Activated T-helper 17 cell treated with anti-CD3 and anti-CD28 coated beads, Interleukin-2, amount 50 U/mL, for 72 hours (primary cell): Measurements from ENCODE around the gene TCP11L2. TPM values are rescaled to one million over a fixed set of nuclear protein-coding genes. Genes with fewer than 3 reads are reported as not detected.
"Not testable (repeated sequence)": the region's sequence is repeated elsewhere in the genome, so short reads cannot be mapped to it uniquely, and the experiment has no call there.

Experiments used
- ATAC-seq: fragments of 150-1000 bp; cut with Tn5 transposase; replicated peaks from 2 replicates; pipeline ENCODE4 v1.10.0; 2021; ENCODE audit warnings: mild to moderate bottlenecking, moderate library complexity
- H3K27ac Mint-ChIP-seq: one replicate; pipeline ENCODE4 v1.8.0; 2022; ENCODE audit warnings: mixed read lengths
- H3K27me3 Mint-ChIP-seq: one replicate; pipeline ENCODE4 v1.8.0; 2022; ENCODE audit warnings: mixed read lengths
- H3K36me3 Mint-ChIP-seq: one replicate; pipeline ENCODE4 v1.8.0; 2022; ENCODE audit warnings: low read depth, mild to moderate bottlenecking, mixed read lengths
- H3K4me1 Mint-ChIP-seq: one replicate; pipeline ENCODE4 v1.8.0; 2022; ENCODE audit warnings: mixed read lengths
- H3K4me3 Mint-ChIP-seq: one replicate; pipeline ENCODE4 v1.8.0; 2022; ENCODE audit warnings: mild to moderate bottlenecking, mixed read lengths
- H3K9me3 Mint-ChIP-seq: one replicate; pipeline ENCODE4 v1.8.0; 2022; ENCODE audit warnings: mixed read lengths
- total RNA-seq, 2 donors: library from RNA; stranded (reverse); gene quantifications; one replicate each; pipeline ENCODE4 v1.2.3, GENCODE V29; 2022

The TCP11L2 gene
- total RNA-seq, 2 donors from 2014 or later: 9.6 to 22.4 TPM

- no peak for ATAC-seq
- Mint-ChIP-seq H3K27me3 (no peaks in the 10 kb centered on the region), H3K4me1 (no peaks in the 10 kb centered on the region), H3K36me3 (no peaks in the 10 kb centered on the region), H3K4me3 (no peak overlapping the region), H3K27ac (no peak overlapping the region), H3K9me3 (no peaks in the 10 kb centered on the region)
These were observed 27.1 kb upstream of the TCP11L2 start for GRCh38 chr12:106275458-106275857.

DNA sequence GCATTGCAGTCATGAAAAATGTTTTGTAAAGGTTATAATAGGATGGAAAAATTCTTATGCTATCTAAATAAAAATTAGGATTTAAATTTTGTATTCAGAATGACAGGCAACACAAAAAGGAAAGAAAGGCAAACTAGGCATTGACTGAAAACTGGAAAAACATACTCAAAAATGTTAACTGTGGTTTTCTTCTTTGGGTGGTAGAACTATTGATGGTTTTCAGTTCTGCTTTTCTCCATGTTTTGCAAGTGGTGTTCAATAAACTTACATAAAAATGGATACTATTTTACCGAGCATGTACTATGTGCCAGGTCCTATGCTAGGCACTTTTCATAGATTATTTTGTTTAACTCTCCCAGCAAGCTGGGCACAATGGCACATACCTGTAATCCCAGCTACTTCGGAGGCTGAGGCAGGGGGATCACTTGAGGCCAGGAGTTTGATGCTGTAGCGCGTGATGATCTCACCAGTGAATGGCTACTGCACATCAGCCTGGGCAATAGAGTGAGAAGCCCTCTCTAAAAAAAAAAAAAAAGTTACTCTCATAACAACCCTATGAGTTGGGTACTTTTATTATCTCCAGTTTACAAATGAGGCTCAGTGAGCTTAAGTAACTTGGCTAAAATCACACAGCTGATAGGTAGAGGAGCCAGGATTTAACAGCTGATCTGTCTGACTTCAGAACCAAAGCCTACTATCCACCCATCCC is 26.3 kb upstream of the TCP11L2 start:
- no peak overlapping the region for H3K4me3 Mint-ChIP-seq
- no peaks in the 10 kb centered on the region for H3K36me3 Mint-ChIP-seq
- H3K27me3 Mint-ChIP-seq: no peaks in the 10 kb centered on the region
- H3K27ac Mint-ChIP-seq: no peak overlapping the region
- no peaks in the 10 kb centered on the region for H3K9me3 Mint-ChIP-seq
- ATAC-seq: no peak
- H3K4me1 Mint-ChIP-seq: no peaks in the 10 kb centered on the region

DNA sequence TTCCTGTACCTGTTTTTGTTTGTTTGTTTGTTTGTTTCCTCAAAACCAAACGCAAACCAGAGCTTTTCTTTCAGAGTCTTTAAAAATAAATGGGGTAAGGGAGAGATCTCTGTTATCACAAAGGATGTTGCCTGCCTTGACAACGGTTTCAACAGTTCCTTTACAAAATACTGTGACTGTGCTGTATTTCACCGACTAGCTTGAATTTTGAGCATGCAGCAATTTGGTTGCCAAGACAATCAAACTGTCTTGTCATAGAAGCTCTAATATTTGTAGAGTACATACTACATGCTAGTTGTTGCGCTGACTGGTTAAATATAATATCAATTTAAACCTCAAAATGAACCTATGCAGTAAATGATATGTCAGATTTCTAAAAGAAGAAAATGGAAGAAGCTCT is 22.4 kb upstream of the TCP11L2 start:
- no peak for ATAC-seq
- peaks cover 5% of the 10 kb centered on the region for H3K27me3 Mint-ChIP-seq
- no peaks in the 10 kb centered on the region for H3K36me3 Mint-ChIP-seq
- H3K9me3 Mint-ChIP-seq: peaks cover 5% of the 10 kb centered on the region
- no peak overlapping the region for H3K4me3 Mint-ChIP-seq
- H3K27ac Mint-ChIP-seq: no peak overlapping the region
- no peaks in the 10 kb centered on the region for H3K4me1 Mint-ChIP-seq

DNA sequence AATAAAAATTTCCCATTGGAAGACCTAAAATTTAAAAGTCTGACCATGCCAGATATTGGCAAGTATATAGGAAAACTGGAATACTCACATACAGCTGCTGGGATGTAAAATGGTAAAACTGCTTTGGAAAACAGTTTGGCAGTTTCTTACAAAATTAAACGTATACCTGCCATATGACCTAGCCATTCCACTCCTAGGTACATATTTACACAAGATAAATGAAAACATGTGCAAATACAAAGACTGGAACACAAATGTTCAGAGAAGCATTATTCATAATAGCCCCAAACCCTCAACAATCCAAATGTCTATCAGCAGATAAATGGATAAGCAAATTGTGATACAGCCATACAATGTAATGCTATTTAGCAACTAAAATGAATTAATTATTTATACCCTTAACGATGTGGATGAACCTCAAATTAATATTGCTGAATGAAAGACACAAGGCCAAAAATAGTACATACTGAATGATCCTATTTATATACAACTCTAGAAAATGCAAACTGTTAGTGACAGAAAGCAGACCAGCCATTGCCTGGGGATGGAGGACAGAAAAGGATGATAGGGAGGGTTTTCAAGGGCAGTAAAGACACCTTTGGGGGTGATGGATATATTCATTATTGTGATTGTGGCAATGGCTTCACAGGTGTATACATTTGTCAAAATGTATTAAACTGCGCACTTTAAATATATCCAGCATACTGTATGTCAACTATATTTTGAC is 21.3 kb upstream of the TCP11L2 start:
- Mint-ChIP-seq H3K4me3 (no peak overlapping the region), H3K27me3 (peaks cover 7% of the 10 kb centered on the region), H3K9me3 (peaks cover 5% of the 10 kb centered on the region), H3K27ac (no peak overlapping the region), H3K4me1 (no peaks in the 10 kb centered on the region), H3K36me3 (no peaks in the 10 kb centered on the region)
- no peak for ATAC-seq

DNA sequence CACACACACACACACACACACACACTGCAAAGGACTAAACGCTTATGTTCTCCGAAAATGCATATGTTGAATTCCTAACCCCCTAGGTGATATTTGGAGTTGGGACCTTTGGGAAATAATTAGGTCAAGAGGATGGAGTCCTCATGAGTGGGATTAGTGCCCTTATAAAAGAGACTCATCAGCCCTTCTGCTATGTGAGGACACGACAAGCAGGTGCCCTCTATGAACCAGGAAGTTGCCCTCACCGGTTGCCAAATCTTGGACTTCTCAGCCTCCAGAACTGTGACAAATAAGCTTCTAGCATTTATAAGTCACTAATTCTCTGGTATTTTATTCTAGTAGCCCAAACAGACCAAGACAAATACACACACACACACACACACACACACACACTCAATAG is 20.7 kb upstream of the TCP11L2 start:
- no peaks in the 10 kb centered on the region for H3K4me1 Mint-ChIP-seq
- no peak overlapping the region for H3K27ac Mint-ChIP-seq
- peaks cover 5% of the 10 kb centered on the region for H3K9me3 Mint-ChIP-seq
- H3K4me3 Mint-ChIP-seq: no peak overlapping the region
- peaks cover 7% of the 10 kb centered on the region for H3K27me3 Mint-ChIP-seq
- no peak for ATAC-seq
- H3K36me3 Mint-ChIP-seq: no peaks in the 10 kb centered on the region

- Mint-ChIP-seq H3K36me3 (no peaks in the 10 kb centered on the region), H3K4me3 (no peak overlapping the region), H3K27me3 (peaks cover 7% of the 10 kb centered on the region), H3K27ac (no peak overlapping the region), H3K9me3 (peaks cover 5% of the 10 kb centered on the region), H3K4me1 (no peaks in the 10 kb centered on the region)
- peak; percentile 76 for ATAC-seq
These were observed 20.0 kb upstream of the TCP11L2 start for GRCh38 chr12:106282457-106283097.

- Mint-ChIP-seq H3K4me1 (no peaks in the 10 kb centered on the region), H3K4me3 (no peak overlapping the region), H3K27me3 (peaks cover 7% of the 10 kb centered on the region), H3K9me3 (peaks cover 5% of the 10 kb centered on the region), H3K36me3 (no peaks in the 10 kb centered on the region), H3K27ac (no peak overlapping the region)
- peak; percentile 18 for ATAC-seq
These were observed 18.0 kb upstream of the TCP11L2 start for GRCh38 chr12:106284358-106285105.

DNA sequence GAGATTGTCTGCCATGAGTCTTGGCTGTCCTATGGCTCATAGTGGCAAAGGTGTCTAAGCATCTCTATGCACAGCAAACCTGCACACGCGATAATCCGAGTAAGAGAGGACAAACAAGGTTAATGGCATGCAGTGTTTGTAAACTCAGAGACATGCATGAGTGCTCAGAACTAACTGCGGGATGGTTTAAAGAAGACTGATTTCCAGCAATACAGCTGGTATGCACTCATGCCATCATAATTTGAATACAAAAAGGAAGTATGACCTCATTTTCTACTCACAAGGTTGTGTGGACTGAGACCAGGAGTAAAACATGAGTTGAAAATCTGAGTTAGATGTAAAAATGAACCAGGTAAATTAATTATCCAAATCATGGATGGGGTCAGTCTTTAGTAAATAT is 16.6 kb upstream of the TCP11L2 start:
- Mint-ChIP-seq H3K27ac (no peak overlapping the region), H3K9me3 (peaks cover 5% of the 10 kb centered on the region), H3K36me3 (no peaks in the 10 kb centered on the region), H3K27me3 (peaks cover 7% of the 10 kb centered on the region), H3K4me3 (no peak overlapping the region), H3K4me1 (no peaks in the 10 kb centered on the region)
- no peak for ATAC-seq

DNA sequence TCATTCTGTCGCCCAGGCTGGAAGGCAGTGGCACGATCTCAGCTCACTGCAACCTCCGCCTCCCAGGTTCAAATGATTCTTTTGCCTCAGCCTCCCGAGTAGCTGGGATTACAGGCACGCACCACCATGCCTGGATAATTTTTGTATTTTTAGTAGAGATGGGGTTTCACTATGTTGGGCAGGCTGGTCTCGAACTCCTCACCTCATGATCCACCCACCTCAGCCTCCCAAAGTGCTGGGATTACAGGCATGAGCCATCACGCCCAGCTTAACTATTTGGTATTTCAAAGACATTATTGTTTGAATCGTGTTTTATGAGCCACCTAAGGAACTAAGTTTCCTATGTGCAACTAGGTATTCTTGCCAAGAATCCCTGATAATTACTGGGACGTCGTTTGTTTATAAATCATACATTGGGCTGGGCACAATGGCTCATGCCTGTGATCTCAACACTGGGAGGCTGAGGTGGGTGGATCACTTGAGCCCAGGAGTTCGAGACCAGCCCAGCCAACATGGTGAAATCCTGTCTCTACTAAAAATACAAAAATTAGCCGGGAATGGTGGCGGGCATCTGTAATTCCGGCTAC is 15.9 kb upstream of the TCP11L2 start:
- not testable (repeated sequence) for H3K9me3 Mint-ChIP-seq, H3K36me3 Mint-ChIP-seq, H3K27ac Mint-ChIP-seq, ATAC-seq, H3K4me3 Mint-ChIP-seq, H3K27me3 Mint-ChIP-seq, H3K4me1 Mint-ChIP-seq

DNA sequence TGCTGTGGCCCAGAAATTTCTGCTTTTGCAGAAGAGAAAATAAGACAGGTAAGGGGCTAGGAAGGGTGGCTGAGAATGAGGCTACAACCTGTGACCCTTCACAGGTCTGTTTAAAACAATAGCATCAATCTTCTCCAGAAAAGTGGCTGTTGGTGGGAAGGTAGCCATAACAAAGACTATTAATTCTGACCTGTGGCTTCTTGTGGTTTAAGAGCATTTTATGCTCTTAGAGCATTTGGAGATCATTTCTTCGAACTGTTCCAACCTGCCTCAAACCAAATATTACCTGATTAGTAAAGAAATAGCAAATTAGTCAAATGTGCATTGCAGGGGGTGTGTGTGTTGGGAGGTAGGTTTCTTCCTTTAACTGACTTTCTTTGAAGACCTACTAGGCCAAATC is 15.2 kb upstream of the TCP11L2 start:
- no peaks in the 10 kb centered on the region for H3K4me1 Mint-ChIP-seq
- H3K4me3 Mint-ChIP-seq: peak overlapping the region; percentile 6
- H3K9me3 Mint-ChIP-seq: peaks cover 2% of the 10 kb centered on the region
- H3K27ac Mint-ChIP-seq: peak overlapping the region; percentile 34
- no peaks in the 10 kb centered on the region for H3K36me3 Mint-ChIP-seq
- peaks cover 7% of the 10 kb centered on the region for H3K27me3 Mint-ChIP-seq
- ATAC-seq: no peak

GRCh38 chr12:106288101-106288493 is 14.4 kb upstream of the TCP11L2 start:
- H3K4me3 Mint-ChIP-seq: peak overlapping the region; percentile 38
- H3K4me1 Mint-ChIP-seq: no peaks in the 10 kb centered on the region
- peaks cover 7% of the 10 kb centered on the region for H3K27me3 Mint-ChIP-seq
- no peaks in the 10 kb centered on the region for H3K9me3 Mint-ChIP-seq
- H3K27ac Mint-ChIP-seq: peak overlapping the region; percentile 72
- no peaks in the 10 kb centered on the region for H3K36me3 Mint-ChIP-seq
- ATAC-seq: no peak

- H3K4me3 Mint-ChIP-seq: peak overlapping the region; percentile 38
These were observed 13.9 kb upstream of the TCP11L2 start for GRCh38 chr12:106288494-106289195.

DNA sequence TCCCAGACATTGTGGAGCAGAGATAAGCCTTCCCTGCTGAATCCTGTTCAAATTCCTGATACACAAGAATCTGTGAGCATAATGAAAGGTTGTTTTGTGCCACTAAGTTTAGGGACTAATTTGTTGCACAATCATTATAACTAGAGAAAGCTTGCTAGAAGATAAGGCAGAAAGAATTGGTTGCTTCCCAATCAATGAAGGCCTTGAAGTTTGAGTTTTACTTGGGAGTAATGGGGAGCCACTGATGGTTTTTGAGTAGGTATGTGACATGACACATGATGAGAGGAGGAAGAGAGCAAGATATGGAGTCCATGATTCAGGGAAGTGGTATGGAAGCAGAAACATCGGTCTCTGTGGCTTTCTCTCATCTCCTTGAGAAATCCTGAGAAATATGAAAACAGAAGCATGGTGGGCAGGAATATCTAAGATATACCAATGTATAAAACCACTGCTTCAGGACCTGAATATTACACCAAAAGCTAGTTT is 13.3 kb upstream of the TCP11L2 start:
- no peak for ATAC-seq
- peak overlapping the region; percentile 72 for H3K27ac Mint-ChIP-seq
- H3K27me3 Mint-ChIP-seq: peaks cover 7% of the 10 kb centered on the region
- no peaks in the 10 kb centered on the region for H3K36me3 Mint-ChIP-seq
- no peaks in the 10 kb centered on the region for H3K9me3 Mint-ChIP-seq
- no peaks in the 10 kb centered on the region for H3K4me1 Mint-ChIP-seq
- H3K4me3 Mint-ChIP-seq: no peak overlapping the region

More at GRCh38 chr12:106288494-106289195, 13.9 kb upstream of the TCP11L2 start:
- no peaks in the 10 kb centered on the region for H3K36me3 Mint-ChIP-seq
- peak overlapping the region; percentile 72 for H3K27ac Mint-ChIP-seq
- H3K27me3 Mint-ChIP-seq: peaks cover 7% of the 10 kb centered on the region
- peak; percentile 99 for ATAC-seq
- no peaks in the 10 kb centered on the region for H3K9me3 Mint-ChIP-seq
- no peaks in the 10 kb centered on the region for H3K4me1 Mint-ChIP-seq
